HG03342 (cell line): Measurements from ENCODE around the gene SCN5A.

Source experiments
- ATAC-seq: cut with Tn5 transposase; IDR thresholded peaks from one replicate; pipeline ENCODE4 v1.9.1; 2021; ENCODE audit warnings: mild to moderate bottlenecking, moderate library complexity; ENCODE audit not compliant: unreplicated experiment

The SCN5A gene

GRCh38 chr3:38563070-38563885 is 86.2 kb downstream of the SCN5A start:
- ATAC-seq: no peak

- ATAC-seq: no peak
These were observed 87.0 kb downstream of the SCN5A start for GRCh38 chr3:38562467-38562925.

GRCh38 chr3:38561746-38562466 is 87.6 kb downstream of the SCN5A start:
- no peak for ATAC-seq

GRCh38 chr3:38560996-38561717 is 88.3 kb downstream of the SCN5A start:
- ATAC-seq: no peak

GRCh38 chr3:38560284-38560683 is 89.2 kb downstream of the SCN5A start:
- no peak for ATAC-seq

GRCh38 chr3:38558864-38559263 is 90.6 kb downstream of the SCN5A start:
- no peak for ATAC-seq

GRCh38 chr3:38556640-38557358 is 92.7 kb downstream of the SCN5A start:
- ATAC-seq: no peak

GRCh38 chr3:38555926-38556325 is 93.6 kb downstream of the SCN5A start:
- ATAC-seq: no peak

GRCh38 chr3:38555149-38555840 is 94.2 kb downstream of the SCN5A start:
- no peak for ATAC-seq

GRCh38 chr3:38554127-38554827 is 95.2 kb downstream of the SCN5A start:
- ATAC-seq: no peak

- ATAC-seq: no peak
These were observed 96.4 kb downstream of the SCN5A start for GRCh38 chr3:38553071-38553470.

- no peak for ATAC-seq
These were observed 97.1 kb downstream of the SCN5A start for GRCh38 chr3:38552364-38552763.

GRCh38 chr3:38551026-38551832 is 98.3 kb downstream of the SCN5A start:
- ATAC-seq: no peak

GRCh38 chr3:38549957-38550840 is 99.3 kb downstream of the SCN5A start:
- ATAC-seq: no peak

GRCh38 chr3:38549486-38549885 is 100.0 kb downstream of the SCN5A start:
- ATAC-seq: no peak

GRCh38 chr3:38549082-38549481 is 100.4 kb downstream of the SCN5A start:
- ATAC-seq: no peak

GRCh38 chr3:38548154-38548931 is 101.1 kb downstream of the SCN5A start:
- ATAC-seq: no peak
